SJCRH30 (cell line): ENCODE data around the gene CAVIN3. TPM values are rescaled to one million over a fixed set of nuclear protein-coding genes. Genes with fewer than 3 reads are reported as not detected.

Source experiments
- DNase-seq, 2 experiments: peaks; one replicate each; pipeline ENCODE4 v3.0.0-alpha.2; 2015 to 2020
- H3K27ac ChIP-seq: fragments of 250-450 bp; sonication (Bioruptor Pico); 2 replicates; pipeline ENCODE4 v1.5.1; 2020; ENCODE audit warnings: mild to moderate bottlenecking, moderate library complexity
- H3K27me3 ChIP-seq: fragments of 250-450 bp; sonication (Bioruptor Pico); 2 replicates; pipeline ENCODE4 v1.5.1; 2020; ENCODE audit warnings: mild to moderate bottlenecking, moderate library complexity
- H3K36me3 ChIP-seq: fragments of 250-450 bp; sonication (Bioruptor Pico); 2 replicates; pipeline ENCODE4 v1.5.1; 2020; ENCODE audit warnings: mild to moderate bottlenecking, moderate library complexity
- H3K4me1 ChIP-seq: fragments of 250-450 bp; sonication (Bioruptor Pico); 2 replicates; pipeline ENCODE4 v1.5.1; 2020; ENCODE audit warnings: mild to moderate bottlenecking, moderate library complexity
- H3K4me3 ChIP-seq: fragments of 250-450 bp; sonication (Bioruptor Pico); 2 replicates; pipeline ENCODE4 v1.5.1; 2020; ENCODE audit warnings: mild to moderate bottlenecking, moderate library complexity
- H3K9me3 ChIP-seq: fragments of 250-450 bp; sonication (Bioruptor Pico); replicated peaks from 2 replicates; pipeline ENCODE4 v1.5.1; 2020; ENCODE audit warnings: mild to moderate bottlenecking, moderate library complexity
- total RNA-seq: library from RNA; depleted of rRNA; stranded (reverse); fragments of >200 nt; shearing (Covaris generic); gene quantifications from 2 replicates; pipeline ENCODE4 v1.2.3, GENCODE V29; 2014; rRNA removed

Gene CAVIN3, protein sequence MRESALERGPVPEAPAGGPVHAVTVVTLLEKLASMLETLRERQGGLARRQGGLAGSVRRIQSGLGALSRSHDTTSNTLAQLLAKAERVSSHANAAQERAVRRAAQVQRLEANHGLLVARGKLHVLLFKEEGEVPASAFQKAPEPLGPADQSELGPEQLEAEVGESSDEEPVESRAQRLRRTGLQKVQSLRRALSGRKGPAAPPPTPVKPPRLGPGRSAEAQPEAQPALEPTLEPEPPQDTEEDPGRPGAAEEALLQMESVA
- total RNA-seq = not detected in 2 replicates

GRCh38 chr11:6320411-6321155 lies at the start of gene CAVIN3:
CAVIN3 (minus strand) TSS chr11:6320501; CDS start chr11:6320476, 25 bp downstream.
- no peaks in the 10 kb centered on the region for H3K9me3 ChIP-seq
- H3K27ac ChIP-seq = no peak within 1 kb of the TSS
- H3K4me3 ChIP-seq = no peak within 1 kb of the TSS
- H3K36me3 ChIP-seq = no peaks in the 10 kb centered on the region
- DNase-seq = no peak
- no peaks in the 10 kb centered on the region for H3K27me3 ChIP-seq
- peaks cover 9% of the 10 kb centered on the region for H3K4me1 ChIP-seq

DNA sequence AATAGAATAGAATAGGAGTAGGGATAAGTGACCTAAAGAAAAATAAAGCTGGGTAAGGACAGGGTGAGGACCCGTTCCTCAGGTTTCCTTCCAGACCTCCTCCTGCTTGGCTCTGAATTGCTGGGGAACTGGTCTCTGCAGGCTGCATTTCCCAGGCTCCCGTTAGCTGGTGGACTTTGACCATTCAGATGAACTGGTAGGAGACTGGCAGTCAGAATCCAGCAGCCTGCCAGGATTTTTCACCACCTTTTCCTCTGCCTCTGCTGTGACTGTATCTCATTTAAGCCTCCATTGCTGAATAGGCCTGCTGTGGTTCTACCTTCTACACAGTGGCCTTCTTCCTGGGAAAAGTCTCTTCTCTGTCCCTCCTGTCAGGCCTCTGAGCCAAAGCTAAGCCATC lies 45.4 kb upstream of the CAVIN3 start:
- DNase-seq = no peak
- no peak overlapping the region for H3K4me3 ChIP-seq
- H3K36me3 ChIP-seq = no peaks in the 10 kb centered on the region
- H3K9me3 ChIP-seq = no peaks in the 10 kb centered on the region
- no peak overlapping the region for H3K27ac ChIP-seq
- peaks cover 3% of the 10 kb centered on the region; the same call in 1 of the 2 replicates for H3K4me1 ChIP-seq
- H3K27me3 ChIP-seq = peaks cover 8% of the 10 kb centered on the region

DNA sequence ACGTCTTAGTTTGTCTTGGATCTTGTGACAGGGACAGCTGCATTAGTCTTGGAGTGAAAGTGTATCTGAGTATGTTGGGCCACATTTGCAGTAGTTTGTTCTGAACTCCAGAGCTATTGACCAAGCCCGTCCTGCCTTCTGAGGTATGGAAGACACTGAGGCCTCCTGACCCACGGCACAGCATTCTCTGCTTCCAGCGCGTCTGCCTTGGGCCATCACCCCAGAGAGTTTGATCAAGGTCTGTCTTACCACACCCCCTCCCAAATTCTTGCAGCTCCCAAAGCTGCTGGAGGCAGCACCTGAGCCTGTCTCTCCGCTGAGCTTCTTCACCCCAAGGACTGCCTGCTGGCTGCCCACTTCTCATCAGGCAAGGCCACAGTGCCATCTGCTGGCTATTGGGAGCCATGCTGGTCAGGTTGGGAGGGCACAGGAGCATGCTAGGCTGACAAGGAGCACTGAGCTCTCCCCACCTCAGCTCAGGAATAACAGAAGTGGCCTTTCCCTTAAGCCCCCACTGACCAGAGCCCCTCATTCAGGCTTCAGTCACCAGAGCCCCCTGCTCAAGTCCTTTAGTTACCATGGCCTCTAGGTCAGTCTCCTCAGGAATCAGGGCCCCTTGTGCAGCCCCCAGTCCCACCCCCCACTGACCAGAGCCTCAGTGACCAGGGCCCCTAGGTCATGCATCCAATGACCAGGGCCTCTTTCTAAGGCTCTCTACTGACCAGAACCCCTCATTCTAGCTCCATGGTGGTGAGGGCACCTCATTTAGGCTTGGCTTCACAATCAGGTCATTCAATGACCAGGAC lies 42.8 kb upstream of the CAVIN3 start:
- Histone ChIP-seq H3K4me3 (no peak overlapping the region), H3K36me3 (no peaks in the 10 kb centered on the region), H3K4me1 (peaks cover 3% of the 10 kb centered on the region; the same call in 1 of the 2 replicates), H3K27me3 (peaks cover 8% of the 10 kb centered on the region), H3K27ac (no peak overlapping the region), H3K9me3 (no peaks in the 10 kb centered on the region)
- peak; percentile 75 to 89 for DNase-seq

GRCh38 chr11:6362185-6362872 lies 42.0 kb upstream of the CAVIN3 start:
- H3K4me1 ChIP-seq = peaks cover 4% of the 10 kb centered on the region; the same call in 1 of the 2 replicates
- H3K9me3 ChIP-seq = no peaks in the 10 kb centered on the region
- H3K4me3 ChIP-seq = no peak overlapping the region
- peaks cover 8% of the 10 kb centered on the region for H3K27me3 ChIP-seq
- DNase-seq = no peak
- no peaks in the 10 kb centered on the region for H3K36me3 ChIP-seq
- H3K27ac ChIP-seq = no peak overlapping the region

- Histone ChIP-seq H3K36me3 (no peaks in the 10 kb centered on the region), H3K27ac (no peak overlapping the region), H3K4me3 (no peak overlapping the region), H3K27me3 (peaks cover under 1% of the 10 kb centered on the region), H3K9me3 (no peaks in the 10 kb centered on the region), H3K4me1 (peaks cover 14% of the 10 kb centered on the region)
- DNase-seq = no peak
These were observed 39.9 kb upstream of the CAVIN3 start for GRCh38 chr11:6360183-6360582.

DNA sequence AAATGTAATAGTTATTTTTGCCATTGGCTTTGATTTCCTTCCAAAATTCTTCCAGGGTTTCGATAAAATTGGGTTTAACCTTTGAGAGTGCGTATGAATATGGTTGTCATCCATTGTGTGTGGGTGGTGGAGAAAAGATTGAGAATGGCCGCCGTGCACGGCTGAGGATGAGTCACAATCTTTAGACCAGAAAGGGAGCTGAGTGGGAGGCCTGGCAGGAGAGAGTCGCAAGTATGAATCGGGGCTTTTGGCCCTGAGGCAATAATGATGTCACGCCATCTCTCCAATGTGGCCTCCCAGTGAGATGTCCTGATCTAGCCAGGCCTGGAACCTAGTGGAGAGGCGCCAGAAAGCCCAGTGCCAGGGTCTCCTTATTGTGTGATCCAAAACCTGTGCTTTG lies 36.9 kb upstream of the CAVIN3 start:
- Histone ChIP-seq H3K4me1 (peaks cover 26% of the 10 kb centered on the region), H3K9me3 (no peaks in the 10 kb centered on the region), H3K27ac (no peak overlapping the region), H3K36me3 (no peaks in the 10 kb centered on the region), H3K4me3 (no peak overlapping the region), H3K27me3 (no peaks in the 10 kb centered on the region)
- peak; percentile 68 to 72 for DNase-seq

- H3K4me3 ChIP-seq = no peak overlapping the region
- no peaks in the 10 kb centered on the region for H3K27me3 ChIP-seq
- H3K27ac ChIP-seq = no peak overlapping the region
- no peak for DNase-seq
- peaks cover 26% of the 10 kb centered on the region for H3K4me1 ChIP-seq
- H3K9me3 ChIP-seq = no peaks in the 10 kb centered on the region
- no peaks in the 10 kb centered on the region for H3K36me3 ChIP-seq
These were observed 36.3 kb upstream of the CAVIN3 start for GRCh38 chr11:6356503-6357055.

DNA sequence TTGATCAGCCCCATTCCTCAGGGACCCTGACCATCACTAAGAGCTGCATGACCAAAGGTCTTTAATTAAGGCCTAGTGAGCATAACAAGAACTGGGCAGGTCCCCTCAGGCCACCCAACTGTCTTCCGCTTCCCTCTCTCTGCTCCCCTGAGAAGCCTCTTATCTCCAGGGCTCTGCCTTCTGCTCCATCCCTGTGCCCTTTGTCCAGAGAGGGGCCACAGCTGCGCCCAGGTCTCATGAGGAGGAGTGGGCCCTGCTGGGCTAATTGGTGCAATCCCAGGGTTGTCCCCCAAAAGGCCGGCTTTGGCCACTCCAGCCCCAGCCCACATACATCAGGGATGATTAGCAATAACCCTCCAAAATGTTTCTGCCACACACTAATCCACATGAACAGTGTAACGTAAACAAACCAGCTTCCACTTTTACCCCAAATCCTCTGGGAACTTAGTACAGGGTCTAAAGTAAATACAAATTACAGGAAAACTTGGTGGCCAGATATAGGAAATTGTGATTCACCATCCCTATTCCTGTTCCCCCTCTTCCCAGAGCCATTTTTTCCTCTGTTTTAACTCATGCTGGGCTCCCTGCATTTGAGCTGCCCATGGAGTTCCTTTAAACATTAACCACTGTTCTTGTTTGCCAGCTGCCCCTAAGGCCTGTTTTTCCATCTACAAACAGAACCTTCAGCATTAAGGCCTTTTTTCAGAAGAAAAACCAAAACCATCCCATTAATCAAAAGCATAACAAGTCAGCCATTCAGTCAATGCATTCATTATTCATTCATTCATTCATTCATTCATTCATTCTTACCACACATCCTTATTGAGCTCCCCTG lies 34.6 kb upstream of the CAVIN3 start:
- Histone ChIP-seq H3K27ac (peak overlapping the region; percentile 16; the same call in 1 of the 2 replicates), H3K4me3 (no peak overlapping the region), H3K4me1 (peaks cover 26% of the 10 kb centered on the region), H3K27me3 (no peaks in the 10 kb centered on the region), H3K36me3 (no peaks in the 10 kb centered on the region), H3K9me3 (no peaks in the 10 kb centered on the region)
- DNase-seq = peak; percentile 20 to 48

- H3K27me3 ChIP-seq = no peaks in the 10 kb centered on the region
- DNase-seq = peak; percentile 52 to 83
- H3K36me3 ChIP-seq = no peaks in the 10 kb centered on the region
- no peak overlapping the region for H3K4me3 ChIP-seq
- no peaks in the 10 kb centered on the region for H3K9me3 ChIP-seq
- no peak overlapping the region for H3K27ac ChIP-seq
- peaks cover 26% of the 10 kb centered on the region for H3K4me1 ChIP-seq
These were observed 33.2 kb upstream of the CAVIN3 start for GRCh38 chr11:6353367-6353987.

DNA sequence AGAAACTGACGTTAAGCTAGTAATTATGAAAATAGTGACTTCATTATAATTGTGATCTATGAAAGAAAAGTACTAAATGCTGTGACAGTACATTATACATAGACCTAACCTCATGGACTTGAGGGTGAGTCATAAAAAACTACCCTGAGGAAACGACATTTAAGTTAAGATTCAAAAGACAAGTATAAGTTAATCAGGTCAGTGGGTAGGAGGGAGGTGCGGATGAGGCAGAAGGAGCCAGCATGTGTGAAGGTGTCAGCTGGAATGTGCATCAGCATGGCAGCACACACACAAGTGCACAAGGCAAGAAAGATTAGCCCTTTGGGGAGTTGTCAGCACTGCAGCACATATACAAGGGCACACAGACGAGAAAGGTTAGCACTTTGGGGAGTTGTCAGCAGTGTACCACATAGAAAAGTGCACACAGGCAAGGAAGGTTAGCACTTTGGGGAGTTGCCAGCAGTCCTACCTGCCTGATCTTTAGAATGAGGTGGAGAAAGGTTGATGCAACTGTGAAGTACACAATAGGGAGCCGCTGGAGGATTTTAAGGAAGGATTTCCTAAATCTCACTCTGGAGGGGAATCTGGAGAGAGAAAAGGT lies 31.6 kb upstream of the CAVIN3 start:
- no peaks in the 10 kb centered on the region for H3K9me3 ChIP-seq
- H3K36me3 ChIP-seq = no peaks in the 10 kb centered on the region
- no peak overlapping the region for H3K27ac ChIP-seq
- peak in 1 of 2 experiments; percentile 14 for DNase-seq
- H3K4me3 ChIP-seq = no peak overlapping the region
- H3K27me3 ChIP-seq = no peaks in the 10 kb centered on the region
- H3K4me1 ChIP-seq = peaks cover 20% of the 10 kb centered on the region

- Histone ChIP-seq H3K27me3 (no peaks in the 10 kb centered on the region), H3K4me3 (no peak overlapping the region), H3K27ac (no peak overlapping the region), H3K9me3 (no peaks in the 10 kb centered on the region), H3K36me3 (no peaks in the 10 kb centered on the region), H3K4me1 (peaks cover 15% of the 10 kb centered on the region; the same call in 1 of the 2 replicates)
- DNase-seq = no peak
These were observed 30.2 kb upstream of the CAVIN3 start for GRCh38 chr11:6350486-6350885.

- no peak for DNase-seq
These were observed 29.7 kb upstream of the CAVIN3 start for GRCh38 chr11:6350043-6350442.

DNA sequence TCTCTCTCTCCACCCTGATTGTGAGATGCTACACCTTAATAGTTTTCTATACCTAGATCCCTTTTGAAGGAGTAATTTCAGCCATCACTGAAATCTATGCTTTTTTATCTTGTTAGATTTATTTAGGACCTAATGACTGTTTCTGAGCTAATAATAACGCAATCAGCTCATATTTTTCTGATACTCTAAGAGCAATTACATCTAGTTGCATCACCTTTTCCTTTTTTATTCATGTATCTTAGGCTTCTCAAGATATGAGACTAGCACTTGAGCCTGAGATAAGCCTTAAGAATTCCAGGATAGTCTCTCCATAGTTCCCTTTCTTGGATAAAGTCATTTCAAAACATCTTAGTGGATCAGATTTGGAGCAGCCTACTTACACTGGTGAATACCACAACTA lies 25.1 kb upstream of the CAVIN3 start:
- no peak for DNase-seq
- no peak overlapping the region for H3K27ac ChIP-seq
- H3K4me1 ChIP-seq = no peaks in the 10 kb centered on the region
- H3K4me3 ChIP-seq = no peak overlapping the region
- H3K9me3 ChIP-seq = no peaks in the 10 kb centered on the region
- no peaks in the 10 kb centered on the region for H3K36me3 ChIP-seq
- H3K27me3 ChIP-seq = no peaks in the 10 kb centered on the region

More at GRCh38 chr11:6350043-6350442, 29.7 kb upstream of the CAVIN3 start:
- Histone ChIP-seq H3K4me3 (no peak overlapping the region), H3K9me3 (no peaks in the 10 kb centered on the region), H3K27me3 (no peaks in the 10 kb centered on the region), H3K4me1 (peaks cover 13% of the 10 kb centered on the region; the same call in 1 of the 2 replicates), H3K36me3 (no peaks in the 10 kb centered on the region), H3K27ac (no peak overlapping the region)
